CD4-positive, alpha-beta T cell treated with Interleukin-6 at 100 ng/mL for 8 hours (primary cell): ENCODE data around the gene CEP19.
"Not testable (repeated sequence)": the region's sequence is repeated elsewhere in the genome, so short reads cannot be mapped to it uniquely, and the experiment has no call there.

Experiments
- DNase-seq: peaks from one replicate; pipeline ENCODE4 v3.0.0-alpha.2; 2020; ENCODE audit warnings: mixed read lengths, low spot score

The CEP19 gene

DNA sequence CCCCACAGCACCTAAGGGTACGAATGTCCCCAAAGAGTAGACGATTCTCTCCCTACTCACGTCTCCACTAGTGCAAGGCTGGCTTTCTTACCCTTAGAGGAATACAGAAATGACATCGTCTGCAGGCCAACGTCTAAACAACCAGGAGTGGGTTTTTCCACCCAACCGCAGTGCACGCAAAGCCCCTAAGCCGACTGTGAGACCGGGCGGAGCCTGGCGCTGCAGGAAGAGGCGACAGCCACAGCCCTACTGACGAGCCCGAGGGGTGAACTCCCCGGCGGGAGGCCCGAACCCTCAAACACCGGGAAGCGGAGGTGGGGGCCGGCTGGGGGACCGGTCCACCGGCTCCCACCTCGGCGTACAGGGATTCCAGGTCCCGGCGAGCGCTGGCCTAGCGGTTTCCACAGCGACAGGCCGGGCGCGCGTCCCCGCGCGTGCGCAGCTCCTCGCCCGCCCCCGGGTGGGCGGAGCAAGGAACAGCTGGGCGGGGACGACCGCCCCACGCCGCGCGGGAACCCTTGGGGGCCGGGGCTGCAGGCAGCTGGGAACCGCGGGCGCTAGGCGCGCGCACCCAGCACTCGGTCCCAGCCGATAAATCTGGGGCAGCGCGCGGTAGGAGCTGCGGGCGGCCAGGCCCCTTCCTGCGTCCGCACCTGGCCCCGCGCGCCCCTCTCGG, at the start of gene CEP19, which contains the start of gene PIGX:
CEP19 (minus strand) TSS at position 413 of the 676 bp plus-strand sequence. CDS start 3,593 bp downstream, outside the sequence.
PIGX (plus strand) TSS at position 540 of the 676 bp plus-strand sequence.
- DNase-seq, result peak; percentile 88

- DNase-seq, result no peak
Observed at GRCh38 chr3:196757876-196758739, 46.1 kb upstream of the CEP19 start.

- no peak for DNase-seq
Observed at GRCh38 chr3:196756732-196757131, 44.7 kb upstream of the CEP19 start.

GRCh38 chr3:196754091-196754981, 42.3 kb upstream of the CEP19 start:
- DNase-seq, result no peak

- no peak for DNase-seq
Observed at GRCh38 chr3:196753201-196753600, 41.2 kb upstream of the CEP19 start.

- DNase-seq, result no peak
Observed at GRCh38 chr3:196749125-196749524, 37.1 kb upstream of the CEP19 start.

GRCh38 chr3:196743569-196743968, 31.5 kb upstream of the CEP19 start:
- not testable (repeated sequence) for DNase-seq

GRCh38 chr3:196741249-196741889, 29.3 kb upstream of the CEP19 start:
- DNase-seq, result no peak

- peak; percentile 33 for DNase-seq
Observed at GRCh38 chr3:196740481-196741248, 28.6 kb upstream of the CEP19 start.

DNA sequence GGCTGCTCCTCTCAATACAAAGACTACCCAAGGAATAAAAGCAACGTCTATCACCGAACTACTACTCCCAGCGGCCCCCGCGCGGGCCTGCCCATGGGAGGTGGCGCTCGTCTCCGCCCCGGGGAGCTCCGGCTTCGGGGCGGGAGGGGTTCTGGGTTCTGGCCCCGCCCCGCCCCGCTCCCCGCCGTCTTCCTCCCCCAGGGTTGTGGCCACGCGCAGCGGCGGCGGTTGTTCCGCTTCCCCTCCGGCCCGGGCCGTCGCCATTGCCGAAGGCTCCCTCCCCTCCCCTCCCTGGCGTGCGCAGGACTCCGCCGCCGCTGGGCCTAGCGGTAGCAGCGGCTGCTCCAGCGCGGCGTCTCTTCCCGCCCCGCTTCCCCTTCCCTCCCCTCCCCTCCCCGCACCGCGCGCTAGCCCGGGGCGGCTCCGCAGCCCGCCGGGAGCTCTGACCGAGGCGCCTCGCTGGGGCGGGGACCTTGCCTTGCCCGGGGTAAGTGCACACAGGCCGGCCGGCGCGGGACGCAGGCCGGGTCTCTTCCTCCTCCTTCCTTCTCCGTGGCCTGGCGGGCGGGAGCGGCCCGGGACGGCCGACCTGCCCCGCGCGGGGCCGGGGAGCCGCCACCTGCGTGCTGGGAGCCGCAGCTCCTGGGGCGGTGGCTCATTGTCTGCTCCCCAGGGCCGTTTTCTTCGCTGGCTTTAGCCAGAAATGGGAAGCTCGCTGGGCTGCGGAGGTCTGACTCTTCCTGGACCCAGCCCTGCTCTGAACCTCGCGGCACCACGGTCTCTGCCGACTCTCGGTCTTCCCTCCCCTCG, 27.8 kb upstream of the CEP19 start, which contains the start of gene PAK2:
PAK2 (plus strand) TSS at position 187 of the 810 bp plus-strand sequence. CDS start 42,790 bp downstream, outside the sequence.
- DNase-seq, result peak; percentile 91

DNA sequence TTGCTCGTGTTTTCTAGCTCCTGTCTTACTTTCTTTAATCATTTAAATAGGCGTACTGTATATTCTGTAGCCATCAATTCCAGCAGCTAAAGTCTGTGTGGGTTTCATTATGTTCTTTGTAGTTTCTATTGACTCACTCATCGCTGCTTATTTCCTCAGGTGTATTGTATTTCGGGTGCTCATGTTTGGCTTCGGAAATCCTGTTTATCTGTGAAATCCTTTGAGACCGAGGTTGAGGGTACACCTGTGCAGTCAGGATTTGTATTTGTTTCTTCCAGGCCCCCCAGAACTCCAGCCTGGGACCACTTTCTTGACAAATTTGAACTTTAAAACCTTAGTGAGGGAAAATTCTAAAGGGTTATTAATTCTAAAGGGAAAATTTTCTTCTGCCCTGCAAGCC, 25.6 kb upstream of the CEP19 start:
- no peak for DNase-seq

GRCh38 chr3:196736670-196737374, 24.8 kb upstream of the CEP19 start:
- no peak for DNase-seq

GRCh38 chr3:196735751-196736150, 23.7 kb upstream of the CEP19 start:
- no peak for DNase-seq

GRCh38 chr3:196726788-196727675, 15.0 kb upstream of the CEP19 start:
- DNase-seq, result peak; percentile 20

- DNase-seq, result no peak
Observed at GRCh38 chr3:196721097-196721496, 9.0 kb upstream of the CEP19 start.

GRCh38 chr3:196717162-196717561, 5.1 kb upstream of the CEP19 start:
- DNase-seq, result not testable (repeated sequence)

GRCh38 chr3:196712514-196713413, 714 bp upstream of the CEP19 start:
- peak; percentile 57 for DNase-seq
